GM19463 (cell line): ENCODE measurements around the gene TIAM2.
"Not testable (repeated sequence)": the region's sequence is repeated elsewhere in the genome, so short reads cannot be mapped to it uniquely, and the experiment has no call there.

ENCODE experiments used
- ATAC-seq: cut with Tn5 transposase; IDR thresholded peaks from one replicate; pipeline ENCODE4 v1.9.1; 2021; ENCODE audit warnings: mild to moderate bottlenecking, moderate library complexity; ENCODE audit not compliant: unreplicated experiment

TIAM2 gene

GRCh38 chr6:155222506-155222905 lies 227.4 kb downstream of the TIAM2 start:
- no peak for ATAC-seq

- ATAC-seq, result peak; percentile 89
These were observed 228.7 kb downstream of the TIAM2 start for GRCh38 chr6:155223646-155224451.

GRCh38 chr6:155224618-155225017 lies 229.5 kb downstream of the TIAM2 start:
- no peak for ATAC-seq

- no peak for ATAC-seq
These were observed 231.9 kb downstream of the TIAM2 start for GRCh38 chr6:155227046-155227445.

- ATAC-seq, result no peak
These were observed 233.5 kb downstream of the TIAM2 start for GRCh38 chr6:155228546-155229166.

GRCh38 chr6:155230975-155231374 lies 235.9 kb downstream of the TIAM2 start:
- not testable (repeated sequence) for ATAC-seq

GRCh38 chr6:155232848-155233247 lies 237.7 kb downstream of the TIAM2 start:
- no peak for ATAC-seq

- no peak for ATAC-seq
These were observed 239.1 kb downstream of the TIAM2 start for GRCh38 chr6:155234167-155234566.

GRCh38 chr6:155234687-155235086 lies 239.6 kb downstream of the TIAM2 start:
- no peak for ATAC-seq

- no peak for ATAC-seq
These were observed 240.0 kb downstream of the TIAM2 start for GRCh38 chr6:155235087-155235486.

- no peak for ATAC-seq
These were observed 242.5 kb downstream of the TIAM2 start for GRCh38 chr6:155237613-155238012.

- ATAC-seq, result no peak
These were observed 245.9 kb downstream of the TIAM2 start for GRCh38 chr6:155240905-155241600.

GRCh38 chr6:155241966-155242365 lies 246.9 kb downstream of the TIAM2 start:
- no peak for ATAC-seq

GRCh38 chr6:155244434-155244833 lies 249.3 kb downstream of the TIAM2 start:
- no peak for ATAC-seq

- no peak for ATAC-seq
These were observed 250.1 kb downstream of the TIAM2 start for GRCh38 chr6:155245193-155245592.

GRCh38 chr6:155245831-155246230 lies 250.7 kb downstream of the TIAM2 start:
- no peak for ATAC-seq

- ATAC-seq, result no peak
These were observed 251.7 kb downstream of the TIAM2 start for GRCh38 chr6:155246825-155247224.

- ATAC-seq, result no peak
These were observed 252.5 kb downstream of the TIAM2 start for GRCh38 chr6:155247618-155248007.

- peak; percentile 78 for ATAC-seq
These were observed 253.2 kb downstream of the TIAM2 start for GRCh38 chr6:155248008-155249001.

GRCh38 chr6:155250701-155251381 lies 255.7 kb downstream of the TIAM2 start:
- no peak for ATAC-seq
